Loucy (cell line): ENCODE data around the gene DLG2.

Source experiments
- H2AFZ ChIP-seq: fragments of 200-600 bp; sonication (generic); 2 replicates; pipeline ENCODE4 v1.6.0; 2016; ENCODE audit warnings: antibody characterized with exemption, mild to moderate bottlenecking, low read length, moderate library complexity
- H3F3A ChIP-seq: fragments of 200-600 bp; 2 replicates; pipeline ENCODE4 v1.6.0; 2016; ENCODE audit warnings: antibody characterized with exemption, low read depth, mild to moderate bottlenecking
- H3K27me3 ChIP-seq: fragments of 200-600 bp; sonication (generic); 2 replicates; pipeline ENCODE4 v1.6.1; 2014; ENCODE audit warnings: low read length, mild to moderate bottlenecking; ENCODE audit not compliant: insufficient read depth, poor library complexity, severe bottlenecking
- H3K36me3 ChIP-seq: fragments of 200-600 bp; sonication (generic); 2 replicates; pipeline ENCODE4 v1.6.1; 2016; ENCODE audit warnings: low read length; ENCODE audit not compliant: insufficient read depth
- H3K4me1 ChIP-seq: fragments of 200-600 bp; sonication (generic); 2 replicates; pipeline ENCODE4 v1.5.1; 2014; ENCODE audit warnings: low read length, mild to moderate bottlenecking; ENCODE audit not compliant: insufficient read depth, poor library complexity, severe bottlenecking
- H3K4me2 ChIP-seq: fragments of 200-600 bp; sonication (generic); 2 replicates; pipeline ENCODE4 v1.6.0; 2014; ENCODE audit warnings: antibody characterized with exemption, low read length, low read depth, mild to moderate bottlenecking; ENCODE audit not compliant: poor library complexity, severe bottlenecking
- H3K4me3 ChIP-seq: fragments of 200-600 bp; sonication (generic); 2 replicates; pipeline ENCODE4 v1.5.1; 2014; ENCODE audit warnings: low read length, mild to moderate bottlenecking, mixed read lengths; ENCODE audit not compliant: poor library complexity, severe bottlenecking
- H3K79me2 ChIP-seq: fragments of 200-600 bp; sonication (generic); 2 replicates; pipeline ENCODE4 v1.6.1; 2014; ENCODE audit warnings: low read length; ENCODE audit not compliant: insufficient read depth
- H3K9ac ChIP-seq: fragments of 200-600 bp; sonication (generic); 2 replicates; pipeline ENCODE4 v1.6.0; 2014; ENCODE audit warnings: mild to moderate bottlenecking, low read depth, low read length, moderate library complexity; ENCODE audit not compliant: poor library complexity, severe bottlenecking
- H3K9me2 ChIP-seq: fragments of 200-600 bp; sonication (generic); replicated peaks from 2 replicates; pipeline ENCODE4 v1.6.1; 2016; ENCODE audit warnings: low read depth, low read length, mixed read lengths
- H3K9me3 ChIP-seq: fragments of 200-600 bp; sonication (generic); 2 replicates; pipeline ENCODE4 v1.6.1; 2014; ENCODE audit warnings: mild to moderate bottlenecking, antibody characterized with exemption, low read length, low read depth; ENCODE audit not compliant: insufficient read depth
- H4K20me1 ChIP-seq: fragments of 200-600 bp; sonication (generic); 2 replicates; pipeline ENCODE4 v1.6.0; 2014; ENCODE audit warnings: antibody characterized with exemption, low read length, mild to moderate bottlenecking; ENCODE audit not compliant: insufficient read depth, poor library complexity, severe bottlenecking
- EZH2phosphoT487 ChIP-seq: fragments of 200-600 bp; IDR thresholded peaks from 2 replicates; pipeline ENCODE4 v1.6.1; 2018; ENCODE audit warnings: antibody characterized with exemption, mild to moderate bottlenecking, moderate library complexity, borderline replicate concordance
- TF ChIP-seq, protein P1 (sequence below): fragments of 200-600 bp; sonication (generic); conservative IDR thresholded peaks from 2 replicates; pipeline ENCODE4 v1.5.1; 2014; ENCODE audit warnings: mild to moderate bottlenecking, antibody characterized with exemption, low read length

The DLG2 gene

DNA sequence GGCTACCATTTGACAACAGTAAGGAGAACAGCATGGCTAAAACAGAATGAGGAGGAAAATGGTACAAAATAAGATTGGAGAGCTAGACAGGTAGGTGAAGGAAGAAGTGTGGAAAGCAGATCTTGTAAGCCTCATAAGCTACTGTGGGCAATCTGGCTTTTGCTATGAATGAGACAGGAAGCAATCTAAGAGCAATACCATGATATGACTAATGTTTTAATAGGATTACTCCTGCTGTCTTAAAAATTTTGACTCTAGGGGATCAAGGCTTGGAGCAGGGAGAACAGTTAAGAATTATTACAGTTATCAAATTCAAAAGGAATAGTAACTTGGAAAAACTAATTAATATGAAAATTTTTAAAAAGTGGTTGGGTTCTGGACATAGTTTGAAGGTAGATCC is 1174.9 kb downstream of the DLG2 start:
- Histone ChIP-seq H3F3A (no peaks in the 10 kb centered on the region), H3K4me3 (no peak overlapping the region), H3K79me2 (no peaks in the 10 kb centered on the region), H3K27me3 (no peaks in the 10 kb centered on the region), H2AFZ (no peak overlapping the region), H3K4me2 (no peak overlapping the region), H3K9ac (no peak overlapping the region), H3K9me2 (no peaks in the 10 kb centered on the region), H3K9me3 (no peaks in the 10 kb centered on the region), H4K20me1 (no peaks in the 10 kb centered on the region), H3K36me3 (no peaks in the 10 kb centered on the region), H3K4me1 (no peaks in the 10 kb centered on the region)
- TF ChIP-seq EZH2phosphoT487 = no peak
- TF ChIP-seq, protein P1, sequence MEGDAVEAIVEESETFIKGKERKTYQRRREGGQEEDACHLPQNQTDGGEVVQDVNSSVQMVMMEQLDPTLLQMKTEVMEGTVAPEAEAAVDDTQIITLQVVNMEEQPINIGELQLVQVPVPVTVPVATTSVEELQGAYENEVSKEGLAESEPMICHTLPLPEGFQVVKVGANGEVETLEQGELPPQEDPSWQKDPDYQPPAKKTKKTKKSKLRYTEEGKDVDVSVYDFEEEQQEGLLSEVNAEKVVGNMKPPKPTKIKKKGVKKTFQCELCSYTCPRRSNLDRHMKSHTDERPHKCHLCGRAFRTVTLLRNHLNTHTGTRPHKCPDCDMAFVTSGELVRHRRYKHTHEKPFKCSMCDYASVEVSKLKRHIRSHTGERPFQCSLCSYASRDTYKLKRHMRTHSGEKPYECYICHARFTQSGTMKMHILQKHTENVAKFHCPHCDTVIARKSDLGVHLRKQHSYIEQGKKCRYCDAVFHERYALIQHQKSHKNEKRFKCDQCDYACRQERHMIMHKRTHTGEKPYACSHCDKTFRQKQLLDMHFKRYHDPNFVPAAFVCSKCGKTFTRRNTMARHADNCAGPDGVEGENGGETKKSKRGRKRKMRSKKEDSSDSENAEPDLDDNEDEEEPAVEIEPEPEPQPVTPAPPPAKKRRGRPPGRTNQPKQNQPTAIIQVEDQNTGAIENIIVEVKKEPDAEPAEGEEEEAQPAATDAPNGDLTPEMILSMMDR = no peak

DNA sequence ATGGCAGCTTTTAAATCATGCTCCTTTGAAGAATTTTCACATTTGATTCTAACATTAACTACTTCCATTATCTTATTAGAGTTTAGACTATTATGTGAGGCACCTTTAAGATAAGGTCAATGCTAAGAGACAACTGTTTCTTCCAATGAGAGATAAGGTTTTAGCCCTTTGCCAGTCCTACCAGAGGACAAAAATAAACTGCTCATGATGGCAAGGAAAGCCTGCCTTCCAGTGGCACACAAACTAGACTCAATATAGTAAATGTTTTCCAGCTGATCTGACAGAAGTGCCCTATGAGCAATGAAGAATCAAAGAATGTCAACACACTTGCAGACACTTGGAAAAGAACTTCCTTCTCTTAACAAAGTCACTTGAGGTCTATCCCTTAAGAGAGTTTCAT is 1188.6 kb downstream of the DLG2 start:
- no peaks in the 10 kb centered on the region for H3K4me1 ChIP-seq
- no peaks in the 10 kb centered on the region for H3K27me3 ChIP-seq
- no peak overlapping the region for H2AFZ ChIP-seq
- H3K79me2 ChIP-seq = no peaks in the 10 kb centered on the region
- no peak overlapping the region for H3K4me3 ChIP-seq
- H3K9me2 ChIP-seq = no peaks in the 10 kb centered on the region
- TF ChIP-seq, protein P1 = no peak
- TF ChIP-seq EZH2phosphoT487 = no peak
- no peaks in the 10 kb centered on the region for H3K9me3 ChIP-seq
- no peaks in the 10 kb centered on the region for H3F3A ChIP-seq
- H3K36me3 ChIP-seq = no peaks in the 10 kb centered on the region
- H3K9ac ChIP-seq = no peak overlapping the region
- no peak overlapping the region for H3K4me2 ChIP-seq
- H4K20me1 ChIP-seq = no peaks in the 10 kb centered on the region

GRCh38 chr11:84437071-84437980 is 1189.8 kb downstream of the DLG2 start:
- Histone ChIP-seq H3K4me1 (no peaks in the 10 kb centered on the region), H3K4me2 (no peak overlapping the region), H3K79me2 (no peaks in the 10 kb centered on the region), H2AFZ (no peak overlapping the region), H4K20me1 (no peaks in the 10 kb centered on the region), H3K36me3 (no peaks in the 10 kb centered on the region), H3F3A (no peaks in the 10 kb centered on the region), H3K9me2 (no peaks in the 10 kb centered on the region), H3K27me3 (no peaks in the 10 kb centered on the region), H3K4me3 (no peak overlapping the region), H3K9ac (no peak overlapping the region), H3K9me3 (no peaks in the 10 kb centered on the region)
- TF ChIP-seq, protein P1 = no peak
- TF ChIP-seq EZH2phosphoT487 = no peak
